Panc1 (cell line): ENCODE measurements around the gene PHLDB2. TPM values are rescaled to one million over a fixed set of nuclear protein-coding genes. Genes with fewer than 3 reads are reported as not detected.

Experiments
- ATAC-seq: fragments of 200-7000 bp; cut with Tn5 transposase; 2 replicates; pipeline ENCODE4 v1.9.1; 2020; ENCODE audit warnings: mild to moderate bottlenecking, moderate library complexity
- BruUV-seq: library from RNA; stranded (reverse); fragments of 400-500 nt; replicated peaks from 2 replicates; lab custom pipeline; 2021; lab: Mats Ljungman, UMichigan
- CTCF ChIA-PET: fragments of 300-600 bp; sonication (Branson Sonifier 250); formaldehyde crosslinking; loops from one replicate; lab custom pipeline; 2022; ENCODE audit warnings: antibody characterized with exemption; lab: Charles Lee
- POLR2A ChIA-PET: fragments of 300-600 bp; sonication (Branson Sonifier 250); formaldehyde crosslinking; loops from one replicate; lab custom pipeline; 2022; ENCODE audit warnings: antibody characterized with exemption; lab: Charles Lee
- DNase-seq: peaks from one replicate; pipeline ENCODE4 v3.0.0-alpha.2; 2010; ENCODE audit warnings: low read depth, low spot score
- H3K27ac ChIP-seq: 2 replicates; pipeline ENCODE4 v1.5.1; 2011; ENCODE audit warnings: mild to moderate bottlenecking, low read length, inconsistent platforms
- H3K27me3 ChIP-seq: fragments of 200-500 bp; sonication (Bioruptor generic); 2 replicates; pipeline ENCODE4 v1.6.0; 2014; ENCODE audit warnings: low read length, inconsistent platforms; ENCODE audit not compliant: control insufficient read depth, insufficient read depth
- H3K36me3 ChIP-seq: fragments of 200-500 bp; sonication (Bioruptor generic); 2 replicates; pipeline ENCODE4 v1.5.1; 2014; ENCODE audit warnings: inconsistent platforms, mild to moderate bottlenecking, low read length, moderate library complexity; ENCODE audit not compliant: control insufficient read depth, insufficient read depth
- H3K4me1 ChIP-seq: 2 replicates; pipeline ENCODE4 v1.5.1; 2011; ENCODE audit warnings: inconsistent platforms, mild to moderate bottlenecking, low read length, moderate library complexity; ENCODE audit not compliant: control insufficient read depth, insufficient read depth
- H3K4me3 ChIP-seq, 2 experiments: 2 replicates each; pipeline ENCODE4 v1.5.1; 2011 to 2012; ENCODE audit warnings: low read depth in 2 of 2, low read length in 2 of 2, mild to moderate bottlenecking in 2 of 2, inconsistent platforms in 1 of 2, moderate library complexity in 1 of 2
- H3K9me3 ChIP-seq: fragments of 200-500 bp; sonication (Bioruptor generic); 2 replicates; pipeline ENCODE4 v1.5.1; 2014; ENCODE audit warnings: low read depth, mild to moderate bottlenecking, inconsistent platforms, low read length, moderate library complexity; ENCODE audit not compliant: control insufficient read depth, insufficient read depth
- POLR2AphosphoS5 ChIP-seq: IDR thresholded peaks from 2 replicates; pipeline ENCODE4 v1.6.1; 2012; ENCODE audit warnings: mild to moderate bottlenecking, low read depth, low read length, moderate library complexity
- SIN3A ChIP-seq: IDR thresholded peaks from 2 replicates; pipeline ENCODE4 v1.6.1; 2012; ENCODE audit warnings: low read depth, mild to moderate bottlenecking, low read length, moderate library complexity, borderline replicate concordance; ENCODE audit not compliant: insufficient read depth
- TCF7L2 ChIP-seq: IDR thresholded peaks from 2 replicates; pipeline ENCODE4 v1.6.1; 2011; ENCODE audit warnings: mild to moderate bottlenecking, low read depth, low read length, inconsistent platforms
- in situ Hi-C: cut with HindIII; loops from 2 replicates; pipeline ENCODE4 v1.10.0; 2016; ENCODE audit warnings: low sequenced_read_pairs, low pct_unique_long_range_greater_than_20kb
- intact Hi-C: fragments of 100-400 bp; cut with micrococcal nuclease; formaldehyde crosslinking; loops from one replicate; pipeline ENCODE4 v1.10.0; 2022; ENCODE audit not compliant: unreplicated experiment
- total RNA-seq: library from RNA; stranded (reverse); gene quantifications from one replicate; pipeline ENCODE4 v1.2.1, GENCODE V29; 2021; ENCODE audit not compliant: unreplicated experiment
- TF ChIP-seq, protein P1 (sequence below), 2 experiments: IDR thresholded peaks; 2 replicates each; pipeline ENCODE4 v1.6.1; 2011 to 2012; ENCODE audit warnings: low read depth in 2 of 2, control low read depth in 1 of 2, low read length in 1 of 2, mild to moderate bottlenecking in 1 of 2, moderate library complexity in 1 of 2; ENCODE audit not compliant: insufficient read depth in 1 of 2
- TF ChIP-seq, protein P2 (sequence below): fragments of 450-650 bp; IDR thresholded peaks from 2 replicates; pipeline ENCODE4 v1.5.1; 2017; ENCODE audit warnings: mild to moderate bottlenecking

PHLDB2 gene
- total RNA-seq, 1 experiment from 2014 or later, result 11.3 TPM

GRCh38 chr3:111882194-111882593, 23.1 kb downstream of the PHLDB2 start:
- no peaks in the 10 kb centered on the region for H3K9me3 ChIP-seq
- no peak overlapping the region for H3K4me3 ChIP-seq
- POLR2A ChIA-PET, result no interaction called here
- H3K36me3 ChIP-seq, result no peaks in the 10 kb centered on the region
- TF ChIP-seq SIN3A (no peak), POLR2AphosphoS5 (no peak), TCF7L2 (no peak)
- TF ChIP-seq, protein P1, sequence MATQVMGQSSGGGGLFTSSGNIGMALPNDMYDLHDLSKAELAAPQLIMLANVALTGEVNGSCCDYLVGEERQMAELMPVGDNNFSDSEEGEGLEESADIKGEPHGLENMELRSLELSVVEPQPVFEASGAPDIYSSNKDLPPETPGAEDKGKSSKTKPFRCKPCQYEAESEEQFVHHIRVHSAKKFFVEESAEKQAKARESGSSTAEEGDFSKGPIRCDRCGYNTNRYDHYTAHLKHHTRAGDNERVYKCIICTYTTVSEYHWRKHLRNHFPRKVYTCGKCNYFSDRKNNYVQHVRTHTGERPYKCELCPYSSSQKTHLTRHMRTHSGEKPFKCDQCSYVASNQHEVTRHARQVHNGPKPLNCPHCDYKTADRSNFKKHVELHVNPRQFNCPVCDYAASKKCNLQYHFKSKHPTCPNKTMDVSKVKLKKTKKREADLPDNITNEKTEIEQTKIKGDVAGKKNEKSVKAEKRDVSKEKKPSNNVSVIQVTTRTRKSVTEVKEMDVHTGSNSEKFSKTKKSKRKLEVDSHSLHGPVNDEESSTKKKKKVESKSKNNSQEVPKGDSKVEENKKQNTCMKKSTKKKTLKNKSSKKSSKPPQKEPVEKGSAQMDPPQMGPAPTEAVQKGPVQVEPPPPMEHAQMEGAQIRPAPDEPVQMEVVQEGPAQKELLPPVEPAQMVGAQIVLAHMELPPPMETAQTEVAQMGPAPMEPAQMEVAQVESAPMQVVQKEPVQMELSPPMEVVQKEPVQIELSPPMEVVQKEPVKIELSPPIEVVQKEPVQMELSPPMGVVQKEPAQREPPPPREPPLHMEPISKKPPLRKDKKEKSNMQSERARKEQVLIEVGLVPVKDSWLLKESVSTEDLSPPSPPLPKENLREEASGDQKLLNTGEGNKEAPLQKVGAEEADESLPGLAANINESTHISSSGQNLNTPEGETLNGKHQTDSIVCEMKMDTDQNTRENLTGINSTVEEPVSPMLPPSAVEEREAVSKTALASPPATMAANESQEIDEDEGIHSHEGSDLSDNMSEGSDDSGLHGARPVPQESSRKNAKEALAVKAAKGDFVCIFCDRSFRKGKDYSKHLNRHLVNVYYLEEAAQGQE (IDR thresholded peaks at IDR 0.05; ENCODE audit: insufficient read depth in 1 of 2, low read depth in 2 of 2, low read length in 1 of 2), result no peak
- TF ChIP-seq, protein P2, sequence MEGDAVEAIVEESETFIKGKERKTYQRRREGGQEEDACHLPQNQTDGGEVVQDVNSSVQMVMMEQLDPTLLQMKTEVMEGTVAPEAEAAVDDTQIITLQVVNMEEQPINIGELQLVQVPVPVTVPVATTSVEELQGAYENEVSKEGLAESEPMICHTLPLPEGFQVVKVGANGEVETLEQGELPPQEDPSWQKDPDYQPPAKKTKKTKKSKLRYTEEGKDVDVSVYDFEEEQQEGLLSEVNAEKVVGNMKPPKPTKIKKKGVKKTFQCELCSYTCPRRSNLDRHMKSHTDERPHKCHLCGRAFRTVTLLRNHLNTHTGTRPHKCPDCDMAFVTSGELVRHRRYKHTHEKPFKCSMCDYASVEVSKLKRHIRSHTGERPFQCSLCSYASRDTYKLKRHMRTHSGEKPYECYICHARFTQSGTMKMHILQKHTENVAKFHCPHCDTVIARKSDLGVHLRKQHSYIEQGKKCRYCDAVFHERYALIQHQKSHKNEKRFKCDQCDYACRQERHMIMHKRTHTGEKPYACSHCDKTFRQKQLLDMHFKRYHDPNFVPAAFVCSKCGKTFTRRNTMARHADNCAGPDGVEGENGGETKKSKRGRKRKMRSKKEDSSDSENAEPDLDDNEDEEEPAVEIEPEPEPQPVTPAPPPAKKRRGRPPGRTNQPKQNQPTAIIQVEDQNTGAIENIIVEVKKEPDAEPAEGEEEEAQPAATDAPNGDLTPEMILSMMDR, result no peak
- in situ Hi-C loops, result no loop called here
- ATAC-seq (no peak), DNase-seq (no peak)
- H3K27ac ChIP-seq, result no peak overlapping the region
- CTCF ChIA-PET, result no interaction called here
- intact Hi-C loops, result loop anchor here (10.0 kb wide), 1 partner anchor 633 kb away; no protein-coding TSS in a partner anchor
- H3K4me1 ChIP-seq, result no peaks in the 10 kb centered on the region
- no peaks in the 10 kb centered on the region for H3K27me3 ChIP-seq
- BruUV-seq, result no TSS peak

DNA sequence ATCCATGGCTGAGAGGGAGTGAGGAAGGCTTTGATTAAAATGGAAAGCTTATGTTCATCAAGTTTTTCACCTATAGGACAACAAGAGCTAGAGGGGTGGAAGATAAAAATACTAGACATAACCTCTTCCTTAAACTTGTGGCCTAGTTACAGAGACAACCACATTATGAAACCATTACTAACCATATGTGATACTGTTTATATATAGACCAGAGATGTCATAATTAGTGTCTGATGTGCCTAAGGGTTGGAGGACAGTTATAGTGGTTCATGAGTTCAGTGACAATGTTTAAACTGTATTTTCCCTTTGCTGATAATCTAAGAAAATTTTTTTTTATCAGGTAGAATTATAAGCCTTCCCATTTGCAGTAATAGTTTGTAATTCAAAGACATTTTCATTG, 23.7 kb downstream of the PHLDB2 start:
- Histone ChIP-seq H3K36me3 (no peaks in the 10 kb centered on the region), H3K27ac (no peak overlapping the region), H3K4me1 (no peaks in the 10 kb centered on the region), H3K4me3 (no peak overlapping the region), H3K27me3 (no peaks in the 10 kb centered on the region), H3K9me3 (no peaks in the 10 kb centered on the region)
- DNase-seq, result no peak
- TF ChIP-seq SIN3A, result no peak
- no peak for TF ChIP-seq POLR2AphosphoS5
- TF ChIP-seq TCF7L2, result no peak
- TF ChIP-seq, protein P1 (IDR thresholded peaks at IDR 0.05; ENCODE audit: insufficient read depth in 1 of 2, low read depth in 2 of 2, low read length in 1 of 2), result no peak
- TF ChIP-seq, protein P2, result no peak
- ATAC-seq, result no peak
- no TSS peak for BruUV-seq
- in situ Hi-C loops (no loop called here), intact Hi-C loops (loop anchor here (10.0 kb wide), 1 partner anchor 632 kb away; no protein-coding TSS in a partner anchor)
- POLR2A ChIA-PET, result no interaction called here
- CTCF ChIA-PET, result no interaction called here
